ENCODE data around the gene HADHB.
"Not testable (repeated sequence)": the region's sequence is repeated elsewhere in the genome, so short reads cannot be mapped to it uniquely, and the experiment has no call there.

Gene HADHB

DNA sequence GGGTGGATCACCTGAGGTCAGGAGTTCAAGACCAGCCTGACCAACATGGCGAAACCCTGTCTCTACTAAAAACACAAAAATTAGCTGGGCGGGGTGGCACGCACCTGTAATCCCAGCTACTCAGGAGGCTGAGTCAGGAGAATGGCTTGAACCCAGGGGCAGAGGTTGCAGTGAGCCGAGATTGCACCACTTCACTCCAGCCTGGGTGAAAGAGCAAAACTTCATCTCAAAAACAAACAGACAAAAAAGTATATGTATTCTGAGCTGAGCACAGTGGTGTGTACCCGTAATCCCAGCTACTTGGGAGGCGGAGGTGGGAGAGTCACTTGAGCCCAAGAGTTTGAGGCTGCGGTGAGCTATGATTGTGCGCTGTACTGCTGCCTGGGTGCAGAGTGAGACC is 86.6 kb downstream of the HADHB start:
- not testable (repeated sequence) for DNase-seq

DNA sequence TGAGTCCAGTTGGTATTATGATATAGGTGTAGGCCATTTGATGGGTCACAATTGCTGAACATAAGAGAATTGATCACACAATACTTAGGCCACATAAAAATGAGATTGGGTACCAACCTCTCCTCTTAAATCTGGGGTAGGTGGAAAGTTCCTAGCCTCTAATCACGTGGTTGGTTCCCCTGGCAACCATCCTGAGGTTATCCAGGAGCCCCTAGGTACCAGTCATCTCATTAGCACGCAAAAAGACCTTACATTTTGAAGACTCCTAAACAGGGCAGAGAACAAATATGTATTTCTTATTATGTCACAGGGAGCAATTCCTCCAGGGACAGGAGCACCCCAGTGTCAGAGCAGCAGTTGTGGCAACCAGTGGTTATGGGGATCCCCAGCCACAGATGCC is 88.6 kb downstream of the HADHB start:
- DNase-seq = no peak

DNA sequence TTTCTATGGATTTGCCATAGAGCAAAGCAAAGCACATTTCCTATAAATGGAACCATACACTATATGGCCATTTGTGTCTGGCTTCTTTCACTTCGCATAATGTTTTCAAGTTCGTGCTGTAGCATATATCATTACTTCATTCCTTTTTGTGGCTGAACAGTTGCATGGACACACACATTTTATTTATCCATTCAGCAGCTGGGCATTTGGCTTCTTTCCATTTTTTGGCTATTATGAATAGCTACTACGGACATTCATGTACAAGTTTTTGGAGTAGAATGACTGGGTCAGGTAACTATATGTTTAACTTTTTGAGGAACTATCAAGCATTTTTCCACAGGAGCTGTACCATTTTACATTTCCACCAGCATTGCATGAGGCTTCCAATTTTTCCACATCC is 90.5 kb downstream of the HADHB start:
- DNase-seq = no peak

DNA sequence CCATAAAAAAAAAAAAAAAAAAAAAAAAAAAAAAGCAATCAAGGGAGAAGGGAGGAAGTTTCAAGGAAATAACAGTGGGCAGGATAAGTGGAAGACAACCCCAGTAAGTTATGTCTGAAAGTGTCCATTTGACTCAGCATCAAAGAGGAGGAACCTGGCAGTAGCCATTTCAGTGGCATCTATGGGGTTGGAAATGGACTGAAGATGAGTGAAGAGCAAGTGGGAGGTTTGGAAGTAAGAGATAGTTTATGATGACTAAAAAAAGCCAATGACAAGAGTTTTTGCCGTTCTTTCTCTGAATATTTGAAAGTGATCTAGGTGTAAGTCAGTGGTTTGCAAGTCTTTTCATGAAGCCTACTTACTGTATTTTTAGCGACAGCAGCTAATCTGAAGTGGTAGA is 92.0 kb downstream of the HADHB start:
- DNase-seq = no peak

DNA sequence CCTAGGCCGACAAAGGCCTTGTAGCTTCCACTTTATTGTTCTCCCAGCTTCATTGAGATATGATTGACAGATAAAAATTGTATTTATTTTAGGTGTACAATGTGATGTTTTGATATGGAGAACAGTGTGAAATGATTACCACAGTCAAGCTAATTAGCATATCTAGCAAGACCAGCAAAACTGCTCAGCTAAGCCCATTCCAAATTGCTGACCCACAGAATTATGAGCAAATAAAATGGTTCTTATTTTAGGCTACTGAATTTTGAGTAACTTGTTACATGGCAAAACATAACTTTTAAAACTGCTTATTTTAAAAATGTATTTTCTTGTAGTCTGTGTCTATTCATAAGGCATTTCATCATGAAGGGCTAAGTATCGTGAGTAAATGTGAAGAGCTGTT is 92.6 kb downstream of the HADHB start:
- DNase-seq = no peak

All from NK-92 treated with Interleukin-12 subunit alpha and Interleukin-12 subunit beta, amount 100 ng/mL, for 24 hours (cell line).